ENCODE measurements around the gene ITGB8.

ITGB8 gene

DNA sequence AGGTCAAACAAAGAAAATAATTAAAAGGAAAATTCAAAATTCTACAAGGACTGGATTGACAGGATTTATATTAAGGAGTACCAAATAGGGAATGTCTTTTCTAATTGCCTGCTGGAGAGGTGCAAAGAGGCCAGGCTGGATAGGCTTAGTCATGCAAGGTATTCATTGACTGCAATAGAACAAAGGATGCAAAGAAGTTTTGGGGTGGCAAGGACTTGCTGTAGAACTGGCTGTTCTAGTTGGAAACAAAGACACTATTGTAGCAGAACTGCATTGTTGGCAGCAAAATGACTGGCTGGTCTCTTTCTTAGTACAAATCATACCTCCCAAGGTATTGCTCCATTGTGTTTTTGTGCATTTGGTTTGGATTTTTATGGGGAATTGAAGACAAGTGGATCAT lies 10.1 kb downstream of the ITGB8 start:
- no peak for DNase-seq (ENCODE audit: low read depth in 3 of 3)

DNA sequence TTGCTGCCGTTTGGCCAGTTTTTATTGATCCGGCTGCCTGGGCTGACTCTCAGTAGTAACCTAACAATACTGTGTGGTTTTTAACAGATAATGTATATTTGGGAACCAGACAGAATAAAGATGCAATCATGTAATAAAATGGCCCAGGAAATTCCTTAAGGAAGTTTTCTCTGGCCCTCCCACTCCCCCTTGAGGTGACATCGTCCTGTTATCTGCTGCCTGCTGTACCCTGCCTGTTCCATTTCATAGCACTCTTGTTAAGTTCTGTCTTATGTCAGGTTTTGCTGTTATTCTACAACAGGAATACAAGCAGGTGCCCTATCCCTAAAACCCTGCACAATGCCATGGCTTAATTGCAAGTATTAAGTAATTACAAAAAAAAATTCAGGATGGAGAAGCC lies 12.5 kb downstream of the ITGB8 start:
- no peak for DNase-seq (ENCODE audit: low read depth in 3 of 3)

DNA sequence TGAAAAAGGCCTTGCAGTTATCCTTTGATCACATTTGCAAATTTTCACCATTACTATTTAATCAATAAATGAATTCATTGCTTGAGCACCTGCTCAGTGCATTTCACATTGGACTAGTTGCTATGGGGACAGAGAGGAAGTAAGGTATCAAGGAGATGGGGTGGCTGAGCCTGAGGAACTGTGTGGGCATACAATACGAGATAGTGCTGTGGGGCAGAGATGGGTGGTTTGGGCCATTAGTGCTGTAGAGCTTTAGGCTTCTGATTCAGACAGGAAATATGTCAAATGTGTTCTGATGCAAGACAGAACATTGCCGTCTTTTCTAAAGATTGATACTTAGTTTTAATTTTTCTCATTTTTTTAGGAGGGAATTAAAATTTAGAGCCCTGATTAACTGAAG lies 13.2 kb downstream of the ITGB8 start:
- no peak for DNase-seq (ENCODE audit: low read depth in 3 of 3)

DNA sequence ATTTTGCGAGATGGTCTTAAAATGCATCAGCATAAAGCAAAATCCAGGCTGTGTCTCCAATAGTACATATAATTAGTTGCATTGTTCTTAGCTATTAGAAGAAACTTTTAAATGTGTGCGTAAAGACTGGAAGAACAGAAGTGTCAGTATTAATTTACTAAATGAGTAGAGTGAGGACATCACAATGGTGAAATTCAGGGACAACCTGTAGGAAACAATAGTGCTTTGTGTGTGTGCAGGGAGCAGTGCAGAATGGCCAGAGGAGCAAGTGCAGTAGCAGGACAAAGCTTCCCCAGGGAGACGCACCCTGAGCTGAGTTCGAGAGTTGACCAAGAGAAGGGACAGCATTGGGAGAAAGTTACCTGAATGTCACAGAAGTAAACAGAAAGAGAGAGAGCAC lies 13.7 kb downstream of the ITGB8 start:
- no peak for DNase-seq (ENCODE audit: low read depth in 3 of 3)

DNA sequence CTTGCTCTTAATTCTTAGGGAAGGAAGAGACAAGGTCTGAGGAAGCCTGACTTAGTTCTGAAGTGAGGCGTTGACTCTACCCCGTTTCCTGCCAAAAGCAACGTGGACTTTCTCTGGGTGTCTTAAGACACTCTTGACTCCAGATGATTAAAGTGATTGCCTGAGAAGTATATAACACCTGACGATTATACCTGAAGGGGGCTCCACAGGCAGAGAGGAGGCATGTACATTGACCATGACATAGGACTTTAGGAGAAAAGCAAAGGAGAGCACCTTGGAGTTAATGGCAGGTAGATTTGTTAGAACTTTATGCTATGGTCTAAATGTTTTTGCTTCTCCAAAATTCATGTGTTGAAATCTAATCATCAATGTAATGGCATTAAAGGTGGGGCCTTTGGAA lies 15.9 kb downstream of the ITGB8 start:
- DNase-seq (ENCODE audit: low read depth in 3 of 3) = no peak

DNA sequence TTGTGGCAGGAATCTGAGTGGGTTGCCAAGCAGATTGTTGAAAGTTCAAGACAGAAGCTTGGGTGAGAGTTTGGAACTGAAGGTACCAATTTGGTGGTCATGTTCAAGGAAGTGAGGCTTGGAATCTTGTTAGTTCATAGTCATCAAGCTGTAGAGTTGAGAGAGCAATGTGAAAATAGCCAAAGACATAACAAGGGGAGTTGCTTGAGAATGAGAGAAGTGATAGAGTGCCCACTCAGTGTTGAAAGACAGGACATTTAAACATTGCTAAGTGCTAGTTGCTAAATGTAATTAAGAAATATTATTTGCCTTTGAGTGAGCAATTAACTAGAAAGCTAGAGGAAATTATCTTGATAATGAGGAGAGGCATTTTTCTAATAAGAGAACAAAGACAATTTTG lies 17.0 kb downstream of the ITGB8 start:
- DNase-seq (ENCODE audit: low read depth in 3 of 3) = no peak

DNA sequence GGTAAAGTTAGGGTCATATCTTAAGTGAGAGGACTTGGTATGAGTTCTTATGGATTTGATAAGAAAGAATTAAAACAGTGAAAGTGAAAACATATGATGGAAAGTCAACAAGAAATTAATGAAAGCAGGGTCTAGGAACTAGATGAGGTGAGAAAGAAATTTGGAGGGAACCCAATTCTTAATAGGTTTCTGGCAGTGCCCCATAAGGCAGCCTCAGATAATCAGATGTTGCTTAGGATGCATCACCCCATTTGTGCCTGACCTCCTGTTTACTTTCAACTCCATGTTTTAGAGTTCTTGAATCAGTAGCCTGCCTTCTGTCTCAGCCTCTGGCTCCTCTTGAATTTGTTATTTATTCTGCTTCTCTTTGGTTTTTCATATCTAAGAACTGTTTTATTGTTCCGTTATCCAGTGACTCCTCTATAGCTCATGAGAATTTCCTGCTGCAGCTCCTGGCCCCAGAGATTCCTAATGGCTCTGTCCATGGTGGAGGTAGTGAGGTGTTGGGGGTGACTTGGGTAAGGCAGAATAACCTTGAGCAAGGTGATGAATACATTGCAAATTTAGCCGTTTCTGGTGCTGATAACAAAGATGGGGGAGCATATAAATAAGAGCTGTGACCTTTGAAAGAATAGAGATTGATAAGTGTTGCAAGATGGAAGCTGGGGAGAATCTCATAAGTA lies 17.6 kb downstream of the ITGB8 start:
- no peak for DNase-seq (ENCODE audit: low read depth in 3 of 3)

DNA sequence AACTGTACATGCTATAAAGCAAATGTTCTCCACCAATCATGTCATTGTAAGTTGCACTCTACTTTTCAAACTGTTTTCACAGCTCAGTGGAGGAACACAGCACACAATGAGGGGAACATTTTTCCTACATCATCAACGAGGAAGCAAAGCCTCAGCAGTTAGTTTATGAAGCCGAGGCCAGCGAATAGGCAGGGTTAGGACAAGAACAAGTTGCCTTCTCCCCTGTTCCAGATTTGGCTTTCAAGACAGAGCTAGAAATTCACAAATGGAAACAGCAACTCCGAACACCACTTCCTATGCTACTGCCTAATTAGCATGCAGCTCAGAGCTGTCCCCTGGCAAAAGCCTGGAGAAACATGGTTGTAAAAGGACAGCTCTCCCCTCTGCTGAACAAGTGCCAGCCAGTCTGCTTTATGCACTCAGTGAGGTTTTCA lies 19.8 kb downstream of the ITGB8 start:
- DNase-seq (ENCODE audit: low read depth in 3 of 3) = no peak

DNA sequence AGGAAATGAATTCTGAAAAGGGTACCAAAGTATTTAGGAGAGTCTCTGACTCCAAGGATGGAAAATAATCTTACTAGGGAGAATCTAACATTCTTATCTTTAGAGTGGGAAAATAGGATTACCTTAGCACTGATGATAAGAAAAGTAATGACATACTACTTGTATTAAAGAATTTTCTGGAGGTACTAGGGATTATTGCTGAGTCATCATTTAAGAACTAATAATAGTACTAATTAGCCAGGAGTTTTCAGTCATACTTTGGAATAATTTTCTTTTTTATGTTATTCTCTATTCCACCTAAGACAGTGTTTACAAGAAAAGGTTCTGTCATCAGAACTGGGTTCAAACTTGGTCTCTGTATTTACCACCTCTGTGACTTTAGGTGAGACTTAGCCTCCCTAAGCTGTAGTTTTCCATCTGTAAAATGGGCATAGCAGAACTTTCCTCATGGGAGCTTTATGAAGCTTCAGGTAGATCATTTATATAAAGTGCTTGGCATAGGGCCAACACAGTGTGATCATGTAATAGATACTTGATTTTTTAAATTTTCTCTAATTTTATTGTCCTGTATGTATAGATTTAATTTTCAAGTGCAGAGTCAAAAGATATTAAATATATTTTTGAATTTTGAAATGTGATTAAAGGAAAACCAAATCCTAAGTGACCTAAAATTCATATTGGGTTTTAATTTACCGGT lies 20.4 kb downstream of the ITGB8 start:
- DNase-seq (ENCODE audit: low read depth in 3 of 3) = no peak

DNA sequence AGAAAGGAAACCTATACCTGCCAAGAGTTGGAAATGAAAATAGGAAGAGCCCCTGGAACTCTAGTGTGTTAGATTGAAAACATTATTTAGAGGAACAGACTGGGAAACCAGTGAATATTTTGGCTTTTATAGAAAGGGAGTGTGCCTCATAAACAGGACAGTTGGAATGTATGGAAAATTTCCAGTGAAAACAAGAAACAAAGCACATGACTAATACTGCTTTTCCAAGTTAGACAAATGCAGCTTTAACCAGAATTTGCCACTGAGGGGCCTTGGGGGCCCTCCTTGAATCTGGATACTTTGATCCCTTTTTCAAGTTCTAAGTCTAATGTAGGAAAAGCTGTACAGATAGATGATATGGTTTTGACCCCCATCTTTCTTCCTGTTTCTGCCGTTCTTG lies 21.2 kb downstream of the ITGB8 start:
- no peak for DNase-seq (ENCODE audit: low read depth in 3 of 3)

DNA sequence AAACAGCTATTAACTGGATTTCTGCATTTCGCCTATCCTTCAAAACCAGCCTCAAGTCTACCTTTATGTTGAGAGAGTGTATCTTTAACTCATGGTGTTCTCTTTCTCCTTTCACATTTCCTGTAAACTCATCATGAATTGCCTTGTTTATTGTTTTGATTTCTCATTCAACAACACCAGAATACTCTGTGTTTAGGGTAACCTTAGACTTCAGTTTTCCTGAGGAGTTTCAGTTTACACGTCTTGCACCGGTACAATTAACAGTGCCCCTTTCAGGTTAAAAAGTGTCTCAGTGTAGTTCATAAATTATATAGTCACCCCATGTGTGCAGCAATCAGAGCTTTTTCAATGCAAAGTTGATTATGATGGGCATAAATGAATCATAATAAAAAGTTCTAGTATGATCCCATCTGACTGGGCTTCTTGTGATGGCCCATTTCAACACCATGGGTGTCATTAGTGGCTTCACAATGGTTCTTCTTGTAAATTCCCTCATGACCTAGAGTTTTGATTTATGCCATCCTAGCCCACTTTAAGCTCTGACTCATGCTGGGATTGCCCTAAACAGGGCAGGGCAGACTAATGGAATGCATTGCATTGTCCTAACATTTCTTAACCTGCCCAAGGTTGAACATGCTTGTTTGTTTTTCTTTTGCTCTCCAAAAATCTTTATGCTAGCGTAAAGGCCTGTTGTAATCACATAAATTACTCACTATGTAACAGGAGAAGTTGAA lies 22.0 kb downstream of the ITGB8 start:
- DNase-seq (ENCODE audit: low read depth in 3 of 3) = no peak

DNA sequence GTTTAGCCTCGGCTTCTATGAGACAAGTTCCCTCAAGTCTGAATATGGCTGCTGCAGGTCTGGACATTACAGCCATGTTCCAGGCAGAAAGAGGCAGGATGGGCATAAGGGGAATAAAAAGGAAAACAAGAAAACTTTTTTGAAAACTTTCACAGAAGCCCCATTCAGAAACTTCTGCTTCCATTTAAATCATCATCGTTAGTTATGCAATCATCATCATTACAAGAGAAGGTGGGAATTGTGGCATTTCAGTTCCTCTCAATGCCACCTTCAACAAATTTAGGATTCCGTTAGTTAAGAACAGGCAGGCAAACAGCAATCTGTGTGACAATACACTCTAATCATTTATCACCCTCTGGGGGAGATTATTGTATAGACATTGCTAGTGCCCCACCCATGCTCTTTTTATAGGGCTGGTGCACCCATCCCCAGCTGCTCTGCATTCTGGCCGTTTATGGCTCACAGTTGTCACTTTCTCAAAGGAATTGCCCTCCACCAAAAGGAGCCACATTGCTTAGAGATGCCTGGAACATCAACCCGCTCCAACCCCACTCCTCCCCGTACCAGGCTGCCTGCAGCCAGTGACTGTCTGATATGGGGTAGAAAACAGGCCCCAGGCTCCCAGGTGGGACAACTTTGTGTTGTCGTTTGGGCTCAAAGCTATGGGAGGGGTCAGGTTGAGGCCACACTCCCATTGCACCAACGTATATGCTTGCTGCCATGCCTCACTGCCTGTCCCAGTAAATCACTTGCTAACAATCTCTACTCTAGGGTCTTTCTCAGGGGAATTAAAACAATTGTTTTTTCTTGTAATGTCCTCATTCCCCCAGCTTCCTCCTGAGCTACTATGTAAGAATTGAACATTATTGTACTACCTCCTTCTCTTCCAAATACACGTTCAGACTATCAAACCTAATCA lies 24.2 kb downstream of the ITGB8 start:
- DNase-seq (ENCODE audit: low read depth in 3 of 3) = no peak

DNA sequence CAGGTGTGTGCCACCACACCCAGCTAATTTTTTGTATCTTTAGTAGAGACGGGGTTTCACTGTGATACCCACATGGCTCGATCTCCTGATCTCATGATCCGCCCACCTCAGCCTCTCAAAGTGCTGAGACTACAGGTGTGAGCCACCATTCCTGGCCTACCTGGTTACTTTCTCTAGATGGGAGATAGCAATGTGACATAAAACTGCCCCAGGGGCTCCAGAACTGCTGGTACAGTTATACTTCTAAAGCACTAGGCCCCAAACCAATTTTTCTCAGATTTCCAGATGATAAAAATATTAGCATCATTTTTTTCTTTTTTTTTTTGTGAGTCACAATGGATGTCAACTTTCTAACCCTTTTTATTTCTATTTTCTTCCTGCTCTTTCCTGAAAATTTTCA lies 27.4 kb downstream of the ITGB8 start:
- DNase-seq (ENCODE audit: low read depth in 3 of 3) = no peak

DNA sequence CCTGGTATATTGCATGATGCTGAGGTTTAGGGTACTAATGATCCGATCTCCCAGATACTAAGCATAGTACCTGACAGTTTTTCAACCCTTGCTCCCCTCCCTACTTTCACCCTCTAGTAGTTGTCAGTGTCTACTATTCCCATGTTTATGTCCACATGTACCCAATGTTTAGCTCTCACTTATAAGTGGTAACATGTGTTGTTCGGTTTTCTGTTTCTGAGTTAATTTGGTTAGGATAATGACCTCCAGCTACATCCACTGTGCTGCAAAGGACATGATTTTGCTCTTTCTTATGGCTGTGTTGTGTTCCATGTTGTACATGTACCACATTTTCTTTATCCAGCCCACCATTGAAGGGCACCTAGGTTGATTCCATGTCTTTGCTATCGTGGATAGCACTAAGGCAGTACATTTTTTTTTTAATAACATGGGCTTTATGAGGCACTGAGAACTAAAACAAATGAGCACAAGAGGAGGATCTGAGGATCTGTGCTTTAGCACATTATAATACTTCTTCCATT lies 28.1 kb downstream of the ITGB8 start:
- DNase-seq (ENCODE audit: low read depth in 3 of 3) = no peak

DNA sequence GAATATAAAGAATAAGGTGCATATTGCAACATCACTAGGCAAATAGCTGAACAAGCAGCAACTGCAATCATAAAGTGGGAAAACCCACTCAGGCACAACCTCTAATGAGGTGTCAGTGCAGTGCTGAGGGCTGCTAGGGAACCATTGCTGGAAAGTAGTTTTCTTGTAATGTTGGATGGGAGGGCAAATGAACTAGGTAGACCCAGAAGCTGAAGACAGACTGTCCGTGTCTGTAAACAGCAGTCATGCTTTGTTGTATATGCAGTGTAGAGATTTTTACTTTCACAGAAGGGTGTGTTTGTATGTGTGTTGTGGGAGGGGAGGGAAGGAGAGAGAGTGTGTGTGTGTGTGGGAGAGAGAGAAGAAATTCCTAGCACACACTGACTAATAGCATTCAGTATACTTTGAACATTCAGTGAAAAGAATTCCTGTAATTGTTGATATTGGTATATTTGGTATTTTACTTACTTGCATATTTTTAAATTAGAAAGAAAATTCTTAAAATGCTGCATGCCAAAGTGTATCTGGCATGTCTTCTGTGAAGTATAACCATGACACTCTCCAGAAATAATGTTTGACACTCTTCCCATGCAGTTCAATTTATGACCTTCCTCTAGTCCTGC lies 28.8 kb downstream of the ITGB8 start:
- DNase-seq (ENCODE audit: low read depth in 3 of 3) = no peak

DNA sequence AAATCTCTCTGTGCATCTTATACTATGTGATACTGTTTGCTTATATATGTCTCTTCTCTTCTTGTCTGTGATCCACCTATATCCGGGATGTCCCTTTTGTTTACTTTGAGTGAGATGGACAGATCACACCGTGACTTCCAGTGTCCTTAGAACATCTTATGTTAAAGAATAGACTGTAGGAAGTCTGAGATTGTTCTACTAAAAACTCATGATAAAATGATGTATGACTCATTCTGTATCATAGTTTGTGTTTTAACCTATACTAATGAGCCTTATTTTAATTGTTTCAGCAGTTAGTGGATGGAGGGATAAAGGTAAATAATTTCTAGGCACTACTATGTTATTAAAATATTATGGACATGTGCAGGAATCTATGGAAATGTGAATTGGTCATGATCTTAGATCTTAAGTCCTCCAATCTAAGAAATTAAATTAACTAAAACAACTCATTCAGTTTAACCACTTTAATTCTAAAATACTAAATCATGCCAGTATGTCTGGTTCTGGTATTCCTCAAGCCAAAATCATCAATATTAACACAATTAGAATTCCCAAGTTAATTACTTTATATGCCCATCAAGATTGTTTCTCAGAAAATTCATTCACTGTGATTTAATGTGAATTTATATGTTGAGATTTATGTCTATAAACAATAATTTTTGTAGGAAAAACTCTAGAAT lies 32.0 kb downstream of the ITGB8 start:
- no peak for DNase-seq (ENCODE audit: low read depth in 3 of 3)

DNA sequence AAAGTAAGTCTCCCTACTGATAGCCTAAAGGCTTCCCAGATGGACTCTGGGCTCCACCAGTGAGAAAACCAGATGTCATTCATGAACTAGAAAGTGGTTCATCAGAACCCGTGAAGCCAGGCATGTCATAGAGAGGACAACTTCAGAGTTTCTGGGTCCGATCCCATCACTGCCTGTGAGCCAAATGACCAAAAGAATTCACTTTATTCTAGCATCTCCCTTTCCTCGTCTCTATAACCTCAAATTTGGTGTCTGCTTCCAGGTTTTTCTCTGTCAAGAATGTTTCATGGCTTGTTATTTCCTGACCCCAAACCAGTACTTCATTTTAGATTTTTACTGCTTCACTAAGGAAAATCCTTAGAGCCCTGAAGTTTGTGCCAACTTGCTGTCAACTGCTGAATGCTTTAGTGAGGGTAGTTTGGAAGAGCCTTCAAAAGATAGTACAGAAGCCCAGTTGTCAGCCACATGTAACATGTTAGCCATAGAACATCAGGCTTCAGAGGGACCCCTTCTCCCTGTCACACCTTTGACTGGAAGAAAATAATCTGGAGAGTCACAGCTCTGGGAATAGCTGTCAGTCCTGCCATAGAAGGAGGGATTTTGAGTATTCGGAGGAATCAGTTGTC lies 34.0 kb downstream of the ITGB8 start:
- no peak for DNase-seq (ENCODE audit: low read depth in 3 of 3)

DNA sequence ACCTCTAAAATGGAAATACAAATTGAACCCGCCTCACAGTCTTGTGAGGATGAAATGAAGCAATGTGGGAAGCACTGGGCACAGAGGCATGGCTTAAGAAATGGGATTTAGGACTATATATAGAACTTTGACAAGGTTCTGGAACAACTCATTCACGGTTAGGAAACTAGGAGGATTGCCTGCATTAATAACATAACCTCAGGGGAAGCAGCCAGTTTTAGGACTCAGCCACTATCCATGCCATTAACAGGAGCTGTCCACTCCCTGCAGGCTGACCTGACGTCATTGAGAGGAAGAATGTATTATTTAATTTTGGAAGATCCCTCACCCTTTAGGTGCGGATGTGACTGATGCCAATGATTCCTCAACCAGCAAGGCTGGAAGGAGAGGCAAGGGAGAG lies 34.8 kb downstream of the ITGB8 start:
- no peak for DNase-seq (ENCODE audit: low read depth in 3 of 3)

DNA sequence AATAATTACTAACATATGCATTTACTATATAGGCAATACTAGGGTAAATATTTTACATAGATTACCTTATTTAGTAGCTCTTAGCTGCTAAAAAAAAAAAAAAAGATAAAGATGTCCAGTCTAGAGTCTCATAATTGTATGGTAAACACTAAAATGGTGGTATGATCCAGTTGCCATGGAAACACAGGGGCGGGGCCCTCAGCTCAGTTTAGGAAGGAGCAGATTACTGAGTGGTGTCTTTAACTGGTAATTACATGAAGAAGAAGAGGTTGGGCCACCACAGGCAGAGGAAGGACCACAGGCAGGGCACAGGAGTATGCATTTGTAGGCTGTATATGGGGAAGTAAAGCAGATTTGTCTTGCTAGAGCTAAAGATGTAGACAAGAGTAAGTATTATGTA lies 43.7 kb downstream of the ITGB8 start:
- DNase-seq (ENCODE audit: low read depth in 3 of 3) = no peak

DNA sequence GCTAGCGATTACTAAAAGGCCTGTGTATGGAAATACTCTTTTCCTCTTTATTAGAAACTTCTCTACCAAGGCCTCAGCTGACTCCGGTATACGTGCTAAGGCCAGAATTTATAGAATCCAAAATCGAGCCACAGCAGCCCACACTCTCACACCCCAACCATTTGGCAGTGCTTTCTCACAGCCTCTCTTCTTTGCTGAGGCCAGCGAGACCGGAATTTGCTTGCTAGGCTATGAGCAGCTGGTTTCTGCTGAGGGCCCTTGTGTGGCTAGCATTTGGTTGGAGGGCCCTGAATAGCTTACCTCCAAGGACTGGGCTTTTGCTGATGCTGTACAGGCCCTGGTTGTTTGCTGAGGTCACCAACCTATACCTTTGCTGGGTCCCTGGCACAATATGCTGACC lies 46.1 kb downstream of the ITGB8 start:
- DNase-seq (ENCODE audit: low read depth in 3 of 3) = no peak
